Measurements from ENCODE around the gene KITLG. TPM values are rescaled to one million over a fixed set of nuclear protein-coding genes. Genes with fewer than 3 reads are reported as not detected.

KITLG gene
- total RNA-seq, 1 donor from 2014 or later, result 28.3 TPM

DNA sequence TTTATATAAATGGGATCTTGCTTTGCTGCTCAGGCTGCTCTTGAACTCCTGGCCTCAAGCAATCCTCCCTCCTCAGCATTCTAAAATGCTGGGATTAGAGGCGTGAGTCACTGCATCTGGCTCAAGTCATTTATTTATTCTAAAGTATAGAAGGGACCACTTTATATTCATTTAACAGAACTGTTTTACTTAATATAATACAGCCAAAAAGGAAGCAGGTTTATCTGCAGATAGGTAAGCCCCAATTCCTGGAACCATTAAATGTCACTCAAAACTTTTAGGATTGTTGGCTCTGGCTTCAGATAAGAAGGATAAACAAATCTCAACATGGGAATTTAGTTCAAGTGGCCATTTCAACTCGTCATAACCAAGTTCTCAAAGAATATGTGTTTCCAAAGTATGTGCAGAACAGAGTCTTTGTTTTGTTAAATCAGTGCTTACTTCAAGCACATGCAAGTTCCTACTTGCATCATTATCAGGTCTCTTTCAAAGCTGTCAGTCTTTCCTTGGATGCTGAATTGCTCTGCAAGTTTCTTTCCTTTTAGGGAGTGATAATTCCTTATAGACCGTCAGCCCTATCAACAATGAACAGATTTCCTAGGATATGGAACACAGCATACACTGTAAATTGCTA is 60.4 kb downstream of the KITLG start:
- Mint-ChIP-seq H3K27me3 (ENCODE audit: unreplicated experiment) (no peaks in the 10 kb centered on the region), H3K36me3 (ENCODE audit: low read depth, unreplicated experiment) (no peaks in the 10 kb centered on the region), H3K9me3 (ENCODE audit: unreplicated experiment) (no peaks in the 10 kb centered on the region), H3K4me1 (ENCODE audit: unreplicated experiment) (no peaks in the 10 kb centered on the region), H3K27ac (ENCODE audit: unreplicated experiment) (no peak overlapping the region), H3K4me3 (ENCODE audit: unreplicated experiment) (no peak overlapping the region)
- TF ChIP-seq CTCF (IDR thresholded peaks at IDR 0.05; ENCODE audit: unreplicated experiment), result no peak
- DNase-seq (ENCODE audit: low spot score), result no peak

GRCh38 chr12:88518863-88519403 is 61.3 kb downstream of the KITLG start:
- no peak overlapping the region for H3K4me3 Mint-ChIP-seq (ENCODE audit: unreplicated experiment)

GRCh38 chr12:88516811-88517210 is 63.5 kb downstream of the KITLG start:
- Mint-ChIP-seq H3K4me3 (ENCODE audit: unreplicated experiment) (no peak overlapping the region), H3K27me3 (ENCODE audit: unreplicated experiment) (no peaks in the 10 kb centered on the region), H3K9me3 (ENCODE audit: unreplicated experiment) (no peaks in the 10 kb centered on the region), H3K27ac (ENCODE audit: unreplicated experiment) (no peak overlapping the region), H3K36me3 (ENCODE audit: low read depth, unreplicated experiment) (no peaks in the 10 kb centered on the region), H3K4me1 (ENCODE audit: unreplicated experiment) (no peaks in the 10 kb centered on the region)
- no peak for DNase-seq (ENCODE audit: low spot score)
- TF ChIP-seq CTCF (IDR thresholded peaks at IDR 0.05; ENCODE audit: unreplicated experiment), result no peak

More at GRCh38 chr12:88518863-88519403, 61.3 kb downstream of the KITLG start:
- no peak for TF ChIP-seq CTCF (IDR thresholded peaks at IDR 0.05; ENCODE audit: unreplicated experiment)
- no peak for DNase-seq (ENCODE audit: low spot score)
- H3K9me3 Mint-ChIP-seq (ENCODE audit: unreplicated experiment), result no peaks in the 10 kb centered on the region
- H3K27ac Mint-ChIP-seq (ENCODE audit: unreplicated experiment), result no peak overlapping the region
- no peaks in the 10 kb centered on the region for H3K36me3 Mint-ChIP-seq (ENCODE audit: low read depth, unreplicated experiment)
- H3K4me1 Mint-ChIP-seq (ENCODE audit: unreplicated experiment), result no peaks in the 10 kb centered on the region
- no peaks in the 10 kb centered on the region for H3K27me3 Mint-ChIP-seq (ENCODE audit: unreplicated experiment)

- H3K9me3 Mint-ChIP-seq (ENCODE audit: unreplicated experiment), result no peaks in the 10 kb centered on the region
- no peak overlapping the region for H3K27ac Mint-ChIP-seq (ENCODE audit: unreplicated experiment)
- H3K4me3 Mint-ChIP-seq (ENCODE audit: unreplicated experiment), result no peak overlapping the region
- H3K27me3 Mint-ChIP-seq (ENCODE audit: unreplicated experiment), result no peaks in the 10 kb centered on the region
- peaks cover 4% of the 10 kb centered on the region for H3K36me3 Mint-ChIP-seq (ENCODE audit: low read depth, unreplicated experiment)
- DNase-seq (ENCODE audit: low spot score), result no peak
- H3K4me1 Mint-ChIP-seq (ENCODE audit: unreplicated experiment), result no peaks in the 10 kb centered on the region
- TF ChIP-seq CTCF (IDR thresholded peaks at IDR 0.05; ENCODE audit: unreplicated experiment), result no peak
These were observed 69.4 kb downstream of the KITLG start for GRCh38 chr12:88510843-88511242.

DNA sequence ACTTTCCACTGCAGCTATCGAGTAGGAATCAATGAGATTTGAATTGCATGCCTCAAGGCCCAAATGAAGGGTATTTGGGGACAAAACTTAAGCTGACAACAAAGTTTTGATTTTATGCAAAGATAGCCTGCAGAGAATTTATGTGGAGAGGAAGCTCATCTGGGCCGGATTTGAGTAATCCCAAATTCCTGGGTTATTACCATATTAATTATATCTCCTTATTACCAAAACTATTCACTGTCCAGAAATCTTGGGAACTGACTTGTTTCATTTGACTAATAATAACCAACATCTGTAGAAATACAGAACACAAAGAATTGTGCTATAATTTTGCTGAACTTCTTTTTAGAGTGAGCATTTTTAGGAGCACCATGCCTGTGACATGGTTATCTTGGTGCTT is 70.4 kb downstream of the KITLG start:
- H3K27me3 Mint-ChIP-seq (ENCODE audit: unreplicated experiment), result no peaks in the 10 kb centered on the region
- no peak overlapping the region for H3K27ac Mint-ChIP-seq (ENCODE audit: unreplicated experiment)
- no peak overlapping the region for H3K4me3 Mint-ChIP-seq (ENCODE audit: unreplicated experiment)
- no peaks in the 10 kb centered on the region for H3K9me3 Mint-ChIP-seq (ENCODE audit: unreplicated experiment)
- TF ChIP-seq CTCF (IDR thresholded peaks at IDR 0.05; ENCODE audit: unreplicated experiment), result no peak
- no peaks in the 10 kb centered on the region for H3K4me1 Mint-ChIP-seq (ENCODE audit: unreplicated experiment)
- no peak for DNase-seq (ENCODE audit: low spot score)
- peaks cover 4% of the 10 kb centered on the region for H3K36me3 Mint-ChIP-seq (ENCODE audit: low read depth, unreplicated experiment)
